ENCODE measurements around the gene ARMC2.

- TF ChIP-seq EZH2phosphoT487 (IDR thresholded peaks at IDR 0.05; ENCODE audit: borderline replicate concordance) (no peak), CTCF (conservative IDR thresholded peaks at IDR 0.05; ENCODE audit: low read length) (peak; percentile 29; the same call in 1 of the 2 replicates)
Measured at GRCh38 chr6:108846628-108847027, 1.6 kb upstream of the ARMC2 start.
